ENCODE measurements around the gene TRIM28. TPM values are rescaled to one million over a fixed set of nuclear protein-coding genes. Genes with fewer than 3 reads are reported as not detected.

The TRIM28 gene
- total RNA-seq, 4 donors from 2014 or later = 171 to 274 (median 196) TPM

DNA sequence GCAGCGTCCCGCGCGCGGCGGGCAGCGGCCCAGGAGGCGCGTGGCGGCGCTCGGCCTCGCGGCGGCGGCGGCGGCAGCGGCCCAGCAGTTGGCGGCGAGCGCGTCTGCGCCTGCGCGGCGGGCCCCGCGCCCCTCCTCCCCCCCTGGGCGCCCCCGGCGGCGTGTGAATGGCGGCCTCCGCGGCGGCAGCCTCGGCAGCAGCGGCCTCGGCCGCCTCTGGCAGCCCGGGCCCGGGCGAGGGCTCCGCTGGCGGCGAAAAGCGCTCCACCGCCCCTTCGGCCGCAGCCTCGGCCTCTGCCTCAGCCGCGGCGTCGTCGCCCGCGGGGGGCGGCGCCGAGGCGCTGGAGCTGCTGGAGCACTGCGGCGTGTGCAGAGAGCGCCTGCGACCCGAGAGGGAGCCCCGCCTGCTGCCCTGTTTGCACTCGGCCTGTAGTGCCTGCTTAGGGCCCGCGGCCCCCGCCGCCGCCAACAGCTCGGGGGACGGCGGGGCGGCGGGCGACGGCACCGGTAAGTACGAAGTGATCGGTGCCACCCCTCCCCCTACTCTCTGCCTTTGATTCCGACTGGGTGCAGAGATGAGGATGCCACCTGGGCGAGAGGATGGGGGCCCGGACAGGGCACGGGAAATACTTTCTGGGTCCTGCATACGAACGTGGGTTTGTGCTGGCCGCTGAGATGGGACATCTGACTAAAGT is 874 bp downstream of the TRIM28 start:
- H3K27me3 ChIP-seq = peaks cover 9% of the 10 kb centered on the region
- TF ChIP-seq, protein P1, sequence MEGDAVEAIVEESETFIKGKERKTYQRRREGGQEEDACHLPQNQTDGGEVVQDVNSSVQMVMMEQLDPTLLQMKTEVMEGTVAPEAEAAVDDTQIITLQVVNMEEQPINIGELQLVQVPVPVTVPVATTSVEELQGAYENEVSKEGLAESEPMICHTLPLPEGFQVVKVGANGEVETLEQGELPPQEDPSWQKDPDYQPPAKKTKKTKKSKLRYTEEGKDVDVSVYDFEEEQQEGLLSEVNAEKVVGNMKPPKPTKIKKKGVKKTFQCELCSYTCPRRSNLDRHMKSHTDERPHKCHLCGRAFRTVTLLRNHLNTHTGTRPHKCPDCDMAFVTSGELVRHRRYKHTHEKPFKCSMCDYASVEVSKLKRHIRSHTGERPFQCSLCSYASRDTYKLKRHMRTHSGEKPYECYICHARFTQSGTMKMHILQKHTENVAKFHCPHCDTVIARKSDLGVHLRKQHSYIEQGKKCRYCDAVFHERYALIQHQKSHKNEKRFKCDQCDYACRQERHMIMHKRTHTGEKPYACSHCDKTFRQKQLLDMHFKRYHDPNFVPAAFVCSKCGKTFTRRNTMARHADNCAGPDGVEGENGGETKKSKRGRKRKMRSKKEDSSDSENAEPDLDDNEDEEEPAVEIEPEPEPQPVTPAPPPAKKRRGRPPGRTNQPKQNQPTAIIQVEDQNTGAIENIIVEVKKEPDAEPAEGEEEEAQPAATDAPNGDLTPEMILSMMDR (IDR thresholded peaks at IDR 0.05) = peak in 1 of 4 experiments; percentile 12
- no peak for TF ChIP-seq POLR2A (IDR thresholded peaks at IDR 0.05)
- no peak for TF ChIP-seq EP300 (IDR thresholded peaks at IDR 0.05)
- no peak for TF ChIP-seq POLR2AphosphoS5 (IDR thresholded peaks at IDR 0.05)
- peak overlapping the region; percentile 76 to 86 for H3K4me3 ChIP-seq
- WGBS, 2 donors (ENCODE audit: low coverage in 1 of 2) = 0% methylated on average over 5 of the region's 92 CpGs; no CpG with 5 or more reads in 1 of the 2 donors
- ATAC-seq = peak; percentile 60
- peak overlapping the region; percentile 86 to 97 (median 94) for H3K27ac ChIP-seq
- H3K4me1 ChIP-seq = peaks cover 5 to 53% (median 22%) of the 10 kb centered on the region in 3 donors
- no peaks in the 10 kb centered on the region for H3K9me3 ChIP-seq
- peaks cover 9 to 43% of the 10 kb centered on the region in 2 donors for H3K36me3 ChIP-seq

DNA sequence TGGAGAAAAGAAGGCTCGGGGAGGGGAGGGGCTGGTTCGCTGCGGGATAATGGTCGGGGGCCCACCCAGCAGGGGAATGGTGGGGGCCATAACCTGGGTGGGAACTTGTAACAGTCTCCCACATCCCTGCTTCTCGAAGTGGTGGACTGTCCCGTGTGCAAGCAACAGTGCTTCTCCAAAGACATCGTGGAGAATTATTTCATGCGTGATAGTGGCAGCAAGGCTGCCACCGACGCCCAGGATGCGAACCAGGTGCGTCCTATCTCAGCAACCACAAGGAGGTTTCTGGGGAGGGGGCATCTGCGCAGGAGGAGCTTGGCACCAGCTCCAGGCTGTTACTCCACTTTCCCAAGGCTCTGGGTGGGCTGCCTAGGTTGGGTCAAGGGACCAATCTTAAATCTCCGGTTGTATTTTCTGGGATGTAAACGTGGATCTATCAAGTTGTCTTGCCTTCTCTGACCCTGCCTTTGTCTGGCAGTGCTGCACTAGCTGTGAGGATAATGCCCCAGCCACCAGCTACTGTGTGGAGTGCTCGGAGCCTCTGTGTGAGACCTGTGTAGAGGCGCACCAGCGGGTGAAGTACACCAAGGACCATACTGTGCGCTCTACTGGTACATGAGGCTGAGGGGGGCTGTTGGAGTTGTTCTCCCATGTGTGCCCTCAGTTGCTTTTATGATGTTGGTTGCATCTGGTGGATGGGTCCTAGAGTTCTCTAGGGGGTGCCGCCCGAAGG is 1.6 kb downstream of the TRIM28 start:
- peaks cover 9 to 50% of the 10 kb centered on the region in 2 donors for H3K36me3 ChIP-seq
- ATAC-seq = no peak
- TF ChIP-seq POLR2AphosphoS5 (IDR thresholded peaks at IDR 0.05) (no peak), POLR2A (IDR thresholded peaks at IDR 0.05) (no peak), EP300 (IDR thresholded peaks at IDR 0.05) (no peak)
- TF ChIP-seq, protein P1 (IDR thresholded peaks at IDR 0.05) = no peak
- H3K4me1 ChIP-seq = peaks cover 5 to 53% (median 22%) of the 10 kb centered on the region in 3 donors
- H3K27ac ChIP-seq = peak overlapping the region in 3 of 4 donors; percentile 93 to 97 (median 96)
- WGBS, 2 donors (ENCODE audit: low coverage in 1 of 2) = 4 to 6% methylated on average over 7 to 16 of the region's 21 CpGs
- peaks cover 5% of the 10 kb centered on the region for H3K27me3 ChIP-seq
- H3K4me3 ChIP-seq = peak overlapping the region; percentile 76 to 86
- H3K9me3 ChIP-seq = no peaks in the 10 kb centered on the region

DNA sequence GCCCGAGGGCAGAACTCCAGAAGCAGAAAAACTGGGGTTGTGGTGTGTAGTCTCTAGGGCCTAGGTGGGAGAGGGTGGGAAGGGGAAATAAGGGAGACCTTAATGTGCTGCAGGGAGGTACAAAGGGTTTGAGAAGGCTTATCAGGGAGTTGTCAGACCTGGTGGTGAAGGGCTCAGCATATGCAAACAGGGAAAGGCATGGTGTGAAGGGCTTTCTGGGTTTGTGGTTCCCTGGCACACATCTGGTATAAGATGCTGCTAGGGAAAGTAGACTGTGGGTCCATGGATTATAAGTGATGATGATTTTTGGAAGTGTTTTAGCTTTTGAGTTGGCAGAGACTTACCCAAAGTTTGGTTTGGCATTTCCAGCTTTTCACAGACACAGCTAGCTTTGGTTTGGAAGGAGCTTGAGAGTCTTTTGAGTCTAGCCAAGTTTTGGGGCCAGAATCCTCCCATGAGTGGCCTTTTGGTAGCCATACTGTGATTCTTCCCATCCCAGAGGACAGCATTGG is 2.2 kb downstream of the TRIM28 start:
- Histone ChIP-seq H3K36me3 (peaks cover 9 to 56% of the 10 kb centered on the region in 2 donors), H3K9me3 (no peaks in the 10 kb centered on the region), H3K4me3 (peak overlapping the region; percentile 76 to 86), H3K27ac (peak overlapping the region in 2 of 4 donors; percentile 93 to 96), H3K4me1 (peaks cover 5 to 53% (median 22%) of the 10 kb centered on the region in 3 donors), H3K27me3 (peaks cover 4% of the 10 kb centered on the region)
- ATAC-seq = no peak
- TF ChIP-seq, protein P1 (IDR thresholded peaks at IDR 0.05) = no peak
- no peak for TF ChIP-seq EP300 (IDR thresholded peaks at IDR 0.05)
- no peak for TF ChIP-seq POLR2AphosphoS5 (IDR thresholded peaks at IDR 0.05)
- no peak for TF ChIP-seq POLR2A (IDR thresholded peaks at IDR 0.05)
- WGBS, 2 donors (ENCODE audit: low coverage in 1 of 2) = no CpG with 5 or more reads among the region's 1 CpG

DNA sequence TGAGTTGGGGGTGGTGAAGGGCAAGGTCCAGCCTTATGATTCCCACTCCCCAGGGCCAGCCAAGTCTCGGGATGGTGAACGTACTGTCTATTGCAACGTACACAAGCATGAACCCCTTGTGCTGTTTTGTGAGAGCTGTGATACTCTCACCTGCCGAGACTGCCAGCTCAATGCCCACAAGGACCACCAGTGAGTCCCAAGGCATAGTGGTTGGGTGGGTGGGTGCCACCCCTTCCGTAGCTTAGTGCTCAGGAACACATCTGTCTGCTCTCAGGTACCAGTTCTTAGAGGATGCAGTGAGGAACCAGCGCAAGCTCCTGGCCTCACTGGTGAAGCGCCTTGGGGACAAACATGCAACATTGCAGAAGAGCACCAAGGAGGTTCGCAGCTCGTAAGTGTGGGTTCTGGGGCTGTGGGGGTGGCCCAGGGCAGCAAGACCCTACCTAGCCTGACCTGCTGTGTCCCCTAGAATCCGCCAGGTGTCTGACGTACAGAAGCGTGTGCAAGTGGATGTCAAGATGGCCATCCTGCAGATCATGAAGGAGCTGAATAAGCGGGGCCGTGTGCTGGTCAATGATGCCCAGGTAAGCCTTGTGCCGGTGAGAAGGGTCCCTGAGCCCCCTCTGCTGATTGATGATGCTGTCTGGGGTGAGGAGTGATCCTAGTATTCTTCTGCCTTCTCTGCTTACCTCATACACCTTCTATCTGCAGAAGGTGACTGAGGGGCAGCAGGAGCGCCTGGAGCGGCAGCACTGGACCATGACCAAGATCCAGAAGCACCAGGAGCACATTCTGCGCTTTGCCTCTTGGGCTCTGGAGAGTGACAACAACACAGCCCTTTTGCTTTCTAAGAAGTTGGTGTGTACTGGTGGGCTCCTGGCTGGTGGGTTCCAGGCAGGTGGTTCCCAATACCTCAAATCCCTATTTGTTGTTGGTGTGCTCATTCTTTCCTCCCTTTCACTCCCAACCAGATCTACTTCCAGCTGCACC is 3.8 kb downstream of the TRIM28 start:
- Histone ChIP-seq H3K27me3 (no peaks in the 10 kb centered on the region), H3K4me3 (no peak overlapping the region), H3K36me3 (peaks cover 9 to 72% of the 10 kb centered on the region in 2 donors), H3K27ac (no peak overlapping the region), H3K9me3 (no peaks in the 10 kb centered on the region), H3K4me1 (peaks cover 5 to 59% (median 22%) of the 10 kb centered on the region in 3 donors)
- no peak for TF ChIP-seq POLR2AphosphoS5 (IDR thresholded peaks at IDR 0.05)
- no peak for TF ChIP-seq EP300 (IDR thresholded peaks at IDR 0.05)
- TF ChIP-seq POLR2A (IDR thresholded peaks at IDR 0.05) = no peak
- TF ChIP-seq, protein P1 (IDR thresholded peaks at IDR 0.05) = no peak
- no peak for ATAC-seq
- WGBS, 2 donors (ENCODE audit: low coverage in 1 of 2) = 70 to 71% methylated on average over 2 to 9 of the region's 18 CpGs
